Activated CD8-positive, alpha-beta memory T cell treated with anti-CD3 and anti-CD28 coated beads for 1 hour (primary cell): Measurements from ENCODE around the gene LSM14B.

Experiments
- DNase-seq, 2 donors: peaks; one replicate each; pipeline ENCODE4 v3.0.0-alpha.2; 2020; ENCODE audit warnings: low read depth in 1 of 2; ENCODE audit errors: extremely low read depth in 1 of 2

Gene LSM14B

GRCh38 chr20:62160876-62161275, 38.6 kb downstream of the LSM14B start:
- DNase-seq: no peak

GRCh38 chr20:62161347-62161746, 39.1 kb downstream of the LSM14B start:
- DNase-seq: no peak

GRCh38 chr20:62162765-62163484, 40.6 kb downstream of the LSM14B start:
- DNase-seq: no peak

- no peak for DNase-seq
Measured at GRCh38 chr20:62163485-62163865, 41.2 kb downstream of the LSM14B start.

- DNase-seq: no peak
Measured at GRCh38 chr20:62163986-62164762, 41.9 kb downstream of the LSM14B start.

- no peak for DNase-seq
Measured at GRCh38 chr20:62164879-62165761, 42.8 kb downstream of the LSM14B start.

- no peak for DNase-seq
Measured at GRCh38 chr20:62165762-62166399, 43.6 kb downstream of the LSM14B start.

- no peak for DNase-seq
Measured at GRCh38 chr20:62167474-62167873, 45.2 kb downstream of the LSM14B start.

GRCh38 chr20:62168061-62168460, 45.8 kb downstream of the LSM14B start:
- DNase-seq: no peak

GRCh38 chr20:62168890-62169435, 46.7 kb downstream of the LSM14B start:
- no peak for DNase-seq

- no peak for DNase-seq
Measured at GRCh38 chr20:62170536-62170935, 48.3 kb downstream of the LSM14B start.

GRCh38 chr20:62171245-62171644, 49.0 kb downstream of the LSM14B start:
- no peak for DNase-seq

GRCh38 chr20:62172666-62173065, 50.4 kb downstream of the LSM14B start:
- no peak for DNase-seq

- no peak for DNase-seq
Measured at GRCh38 chr20:62174021-62174804, 51.9 kb downstream of the LSM14B start.

- no peak for DNase-seq
Measured at GRCh38 chr20:62174870-62175624, 52.8 kb downstream of the LSM14B start.

GRCh38 chr20:62175711-62176110, 53.4 kb downstream of the LSM14B start:
- DNase-seq: no peak

GRCh38 chr20:62176866-62177265, 54.6 kb downstream of the LSM14B start:
- DNase-seq: no peak

- no peak for DNase-seq
Measured at GRCh38 chr20:62177307-62177706, 55.0 kb downstream of the LSM14B start.
